Heart right ventricle (tissue), 16 donors: Measurements from ENCODE around the gene MRPS25. TPM values are rescaled to one million over a fixed set of nuclear protein-coding genes. Genes with fewer than 3 reads are reported as not detected.
A peak's percentile ranks its signal among the peaks of the same experiment; 100 is the strongest.

Experiments used
- ATAC-seq, 8 donors: fragments of 200-7000 bp; cut with Tn5 transposase; one replicate each; pipeline ENCODE4 v1.9.1; 2020; ENCODE audit warnings: mild to moderate bottlenecking in 8 of 8, moderate library complexity in 8 of 8, moderate number of reproducible peaks in 1 of 8
- DNase-seq, 2 donors: peaks; one replicate each; pipeline ENCODE4 v3.0.0-alpha.2; 2020
- H3K27ac ChIP-seq, 10 donors: fragments of 200-600 bp; sonication (generic) in 2 of 10; one replicate each; pipeline versions ENCODE4 v1.5.0 to v1.8.0; 2020 to 2022; ENCODE audit warnings: mild to moderate bottlenecking in 3 of 10
- H3K27me3 ChIP-seq, 7 donors: fragments of 200-600 bp; one replicate each; pipeline ENCODE4 v1.8.0; 2021 to 2022; ENCODE audit warnings: mild to moderate bottlenecking in 2 of 7
- H3K36me3 ChIP-seq, 9 donors: fragments of 200-600 bp; sonication (generic) in 1 of 9; one replicate each; pipeline versions ENCODE4 v1.5.0 to v1.8.0; 2020 to 2022; ENCODE audit warnings: mild to moderate bottlenecking in 2 of 9
- H3K4me1 ChIP-seq, 9 donors: fragments of 200-600 bp; sonication (generic) in 1 of 9; one replicate each; pipeline versions ENCODE4 v1.5.0 to v1.8.0; 2020 to 2022; ENCODE audit warnings: mild to moderate bottlenecking in 4 of 9
- H3K4me3 ChIP-seq, 10 donors: fragments of 200-600 bp; sonication (generic) in 2 of 10; one replicate each; pipeline versions ENCODE4 v1.5.0 to v1.8.0; 2020 to 2022; ENCODE audit warnings: mild to moderate bottlenecking in 7 of 10, moderate library complexity in 2 of 10
- H3K9me3 ChIP-seq, 11 donors: fragments of 200-600 bp in 10 of 11; sonication (generic) in 2 of 11; one replicate each; pipeline versions ENCODE4 v1.5.0 to v1.8.0; 2013 to 2022; ENCODE audit warnings: mild to moderate bottlenecking in 2 of 11, control low read depth in 1 of 11, moderate library complexity in 1 of 11
- CTCF ChIP-seq, 9 donors: fragments of 200-600 bp; sonication (generic) in 2 of 9; IDR thresholded peaks; one replicate each; pipeline versions ENCODE4 v1.5.0 to v1.8.0; 2021 to 2022; ENCODE audit warnings: antibody characterized with exemption in 9 of 9, mild to moderate bottlenecking in 5 of 9, moderate library complexity in 1 of 9
- WGBS, 2 donors: extraction: QIAGEN DNeasy Blood & Tissue Kit; methylation state at CpG; one replicate each; pipeline ENCODE4 v1.1.7; 2013; ENCODE audit warnings: inconsistent platforms in 1 of 2; 5-methylcytosine and 5-hydroxymethylcytosine counted together
- intact Hi-C, 10 donors: fragments of 100-400 bp; cut with DNase I; formaldehyde crosslinking; loops; one replicate each; pipeline versions ENCODE4 v1.11.1 to v1.14.2; 2022
- polyA plus RNA-seq, 2 donors: library from polyadenylated mRNA; stranded (reverse); fragments of 200-250 nt; gene quantifications; one replicate each; pipeline ENCODE4 v1.2.3, GENCODE V29; 2013
- total RNA-seq, 10 donors: library from RNA; stranded (reverse); fragmentation: NEBNext Ultra II Directional in 3 of 10; extraction: Animal tissue kit (Norgen Biotek cat#: 25700) in 3 of 10; gene quantifications; one replicate each; pipeline versions ENCODE4 v1.2.1 to v1.2.4, GENCODE V29; 2021 to 2023
- donor health status: Arrhythmogenic right ventricular cardiomyopathy.
- donor health status: ischemic (EF 13 %, LVEDD 7.1; RV severe dilation, severe dysfunction).
- donor health status: healthy with polysubstance abuse.
- donor health status: DM: no; HTN: yes; CAD: no.
- donor health status: DM: no; HTN: no; CAD: no.
- donor health status: ischemic (EF 25% LVEDD 6.9; RV normal size, moderate dysfunction).
- donor health status: ischemic (EF 25% LVEDD 5.7; RV mildly dilated, moderate dysfunction).
- donor health status: healthy.
- donor health status: DM: yes; HTN: yes; CAD: no.
- donor health status: Ischemic cardiomyopathy.
- donor health status: ischemic (EF 35%, LVEDD 5.7; RV mildly dilated, moderate dysfunction).
- donor health status: nonischemic (EF 11% LVEDD 7.7; RV severe dilation, severe dysfunction).
- donor health status: DM: yes; HTN: yes; CAD: no.
- donor health status: PGD.
- donor health status: ischemic (EF 29% LVEDD 5.4; RV normal size, mild dysfunction).
- donor health status: nonischemic (EF 23%, LVEDD 6.1; RV moderate dilation, normal function).

Gene MRPS25
- total and polyA plus RNA-seq, 12 donors, result 64.7 to 227 (median 98.5) TPM

- TF ChIP-seq CTCF (IDR thresholded peaks at IDR 0.05), result no peak
- Histone ChIP-seq H3K27ac (no peak overlapping the region), H3K27me3 (no peaks in the 10 kb centered on the region), H3K9me3 (no peaks in the 10 kb centered on the region), H3K4me3 (no peak overlapping the region), H3K4me1 (peaks cover 6 to 19% (median 14%) of the 10 kb centered on the region in 9 donors), H3K36me3 (peaks cover 0 to 42% (median 6%) of the 10 kb centered on the region in 9 donors)
- no peak for ATAC-seq
- no peak for DNase-seq
- intact Hi-C loops, result loop anchor here in 3 of 10 donors (10.0 kb wide), 1 partner anchor 115 kb away; the partner anchor contains the start of gene NR2C2 (in 3 of the 3)
- WGBS, 2 donors, result 87 to 90% methylated on average over 3 of the region's 3 CpGs
Measured at GRCh38 chr3:15060029-15060428, 5.1 kb downstream of the MRPS25 start.

- intact Hi-C loops, result no loop called here
- Histone ChIP-seq H3K27me3 (no peaks in the 10 kb centered on the region), H3K4me3 (no peak overlapping the region), H3K27ac (no peak overlapping the region), H3K4me1 (peaks cover 0 to 5% (median 0%) of the 10 kb centered on the region in 9 donors), H3K36me3 (peaks cover 0 to 65% (median 15%) of the 10 kb centered on the region in 9 donors), H3K9me3 (no peaks in the 10 kb centered on the region)
- ATAC-seq (peak in 1 of 8 donors; percentile 19), DNase-seq (no peak)
- WGBS, 2 donors, result 89 to 93% methylated on average over 19 of the region's 19 CpGs
- TF ChIP-seq CTCF (IDR thresholded peaks at IDR 0.05), result no peak
Measured at GRCh38 chr3:15056676-15057404, 8.3 kb downstream of the MRPS25 start.

GRCh38 chr3:15055019-15055557 lies 10.0 kb downstream of the MRPS25 start:
- Histone ChIP-seq H3K4me1 (peaks cover 0 to 5% (median 0%) of the 10 kb centered on the region in 9 donors), H3K27me3 (no peaks in the 10 kb centered on the region), H3K36me3 (peaks cover 0 to 80% (median 27%) of the 10 kb centered on the region in 9 donors), H3K4me3 (no peak overlapping the region), H3K9me3 (no peaks in the 10 kb centered on the region), H3K27ac (no peak overlapping the region)
- DNase-seq (no peak), ATAC-seq (no peak)
- no peak for TF ChIP-seq CTCF (IDR thresholded peaks at IDR 0.05)
- WGBS, 2 donors, result 96 to 99% methylated on average over 8 of the region's 8 CpGs
- intact Hi-C loops, result no loop called here

- H3K4me1 ChIP-seq, result peaks cover 0 to 5% (median 0%) of the 10 kb centered on the region in 9 donors
- no peaks in the 10 kb centered on the region for H3K27me3 ChIP-seq
- DNase-seq (no peak), ATAC-seq (no peak)
- no peak for TF ChIP-seq CTCF (IDR thresholded peaks at IDR 0.05)
- intact Hi-C loops, result no loop called here
- H3K9me3 ChIP-seq, result no peaks in the 10 kb centered on the region
- WGBS, 2 donors, result 97 to 98% methylated on average over 4 of the region's 4 CpGs
- H3K4me3 ChIP-seq, result no peak overlapping the region
- H3K36me3 ChIP-seq, result peaks cover 0 to 81% (median 35%) of the 10 kb centered on the region in 9 donors
- H3K27ac ChIP-seq, result no peak overlapping the region
Measured at GRCh38 chr3:15053541-15053940, 11.6 kb downstream of the MRPS25 start.
